GM18520 (cell line): ENCODE results near the gene LHFPL2.

Source experiments
- ATAC-seq: cut with Tn5 transposase; IDR thresholded peaks from one replicate; pipeline ENCODE4 v1.9.1; 2021; ENCODE audit not compliant: unreplicated experiment

Gene LHFPL2

GRCh38 chr5:78505860-78506259 is 142.7 kb downstream of the LHFPL2 start:
- no peak for ATAC-seq

- ATAC-seq, result no peak
Observed at GRCh38 chr5:78504704-78505677, 143.6 kb downstream of the LHFPL2 start.

- ATAC-seq, result no peak
Observed at GRCh38 chr5:78503958-78504653, 144.5 kb downstream of the LHFPL2 start.

- no peak for ATAC-seq
Observed at GRCh38 chr5:78501411-78502352, 146.9 kb downstream of the LHFPL2 start.

GRCh38 chr5:78500871-78501270 is 147.7 kb downstream of the LHFPL2 start:
- ATAC-seq, result no peak

- no peak for ATAC-seq
Observed at GRCh38 chr5:78500028-78500427, 148.5 kb downstream of the LHFPL2 start.

- no peak for ATAC-seq
Observed at GRCh38 chr5:78499485-78499884, 149.1 kb downstream of the LHFPL2 start.

- no peak for ATAC-seq
Observed at GRCh38 chr5:78497573-78498533, 150.7 kb downstream of the LHFPL2 start.

- ATAC-seq, result no peak
Observed at GRCh38 chr5:78496373-78496772, 152.2 kb downstream of the LHFPL2 start.

GRCh38 chr5:78495800-78496199 is 152.8 kb downstream of the LHFPL2 start:
- ATAC-seq, result no peak

- ATAC-seq, result no peak
Observed at GRCh38 chr5:78492650-78493049, 155.9 kb downstream of the LHFPL2 start.

GRCh38 chr5:78492224-78492623 is 156.3 kb downstream of the LHFPL2 start:
- no peak for ATAC-seq

- no peak for ATAC-seq
Observed at GRCh38 chr5:78490709-78491485, 157.7 kb downstream of the LHFPL2 start.

- ATAC-seq, result no peak
Observed at GRCh38 chr5:78487846-78488245, 160.7 kb downstream of the LHFPL2 start.

- ATAC-seq, result no peak
Observed at GRCh38 chr5:78486218-78486617, 162.4 kb downstream of the LHFPL2 start.

GRCh38 chr5:78483809-78484521 is 164.6 kb downstream of the LHFPL2 start:
- peak; percentile 69 for ATAC-seq

GRCh38 chr5:78482948-78483347 is 165.6 kb downstream of the LHFPL2 start:
- ATAC-seq, result no peak

- ATAC-seq, result no peak
Observed at GRCh38 chr5:78476795-78477194, 171.8 kb downstream of the LHFPL2 start.
